Neural crest cell (in vitro differentiated cells): Measurements from ENCODE around the gene RTKN. TPM values are rescaled to one million over a fixed set of nuclear protein-coding genes. Genes with fewer than 3 reads are reported as not detected.

Experiments used
- DNase-seq: peaks from one replicate; pipeline ENCODE4 v3.0.0; 2021; ENCODE audit warnings: low read depth, mixed read lengths, low spot score
- H3K27ac Mint-ChIP-seq: one replicate; pipeline ENCODE4 v1.8.0; 2021; ENCODE audit warnings: mild to moderate bottlenecking, mixed read lengths; ENCODE audit not compliant: unreplicated experiment
- H3K27me3 Mint-ChIP-seq: 2 replicates; pipeline ENCODE4 v1.8.0; 2021; ENCODE audit warnings: low read depth, mild to moderate bottlenecking, mixed read lengths
- H3K36me3 Mint-ChIP-seq: 2 replicates; pipeline ENCODE4 v1.8.0; 2021; ENCODE audit warnings: low read depth, mild to moderate bottlenecking, mixed read lengths
- H3K4me1 Mint-ChIP-seq: 2 replicates; pipeline ENCODE4 v1.8.0; 2021; ENCODE audit warnings: mixed read lengths
- H3K4me3 Mint-ChIP-seq: one replicate; pipeline ENCODE4 v1.8.0; 2021; ENCODE audit warnings: mild to moderate bottlenecking, mixed read lengths
- H3K9me3 Mint-ChIP-seq: 2 replicates; pipeline ENCODE4 v1.8.0; 2021; ENCODE audit warnings: mixed read lengths
- CTCF ChIP-seq: fragments of 200-600 bp; sonication (generic); conservative IDR thresholded peaks from 2 replicates; pipeline ENCODE4 v1.5.0; 2021; ENCODE audit warnings: antibody characterized with exemption, mild to moderate bottlenecking
- total RNA-seq: library from RNA; stranded (reverse); gene quantifications from 2 replicates; pipeline ENCODE4 v1.2.1, GENCODE V29; 2021

Gene RTKN
- total RNA-seq, 1 donor from 2014 or later = 62.0 TPM

DNA sequence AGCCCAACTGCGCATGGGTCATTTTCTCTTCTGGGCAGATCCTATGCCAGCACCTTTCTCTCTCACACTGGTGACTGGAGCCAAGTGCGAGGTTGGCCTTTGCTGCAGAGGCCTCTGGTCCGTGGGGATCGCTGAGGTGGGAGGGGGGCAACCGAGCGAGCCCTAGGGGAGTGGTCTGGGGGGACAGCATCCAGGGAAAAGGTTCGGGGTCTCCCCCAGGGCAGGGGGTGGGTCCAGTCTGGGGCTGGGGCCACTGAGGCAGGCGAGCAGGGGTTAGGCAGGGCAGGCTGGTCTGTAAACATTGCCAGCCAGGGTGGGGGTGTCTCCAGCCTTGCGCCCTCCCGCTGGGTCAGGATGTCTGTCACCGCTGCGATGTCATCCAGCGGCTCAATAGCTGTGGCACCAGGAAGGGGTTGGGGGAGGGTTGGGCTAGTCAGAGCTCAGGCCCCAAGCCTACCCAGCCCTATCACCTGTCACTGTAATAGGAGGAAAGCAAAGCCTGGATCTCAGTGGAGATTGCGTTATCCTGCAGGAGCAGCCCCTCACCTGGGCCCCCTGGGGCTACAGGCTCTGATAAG, 15.5 kb downstream of the RTKN start:
- no peak overlapping the region for H3K27ac Mint-ChIP-seq
- H3K4me3 Mint-ChIP-seq = no peak overlapping the region
- peaks cover 19% of the 10 kb centered on the region for H3K4me1 Mint-ChIP-seq
- no peaks in the 10 kb centered on the region for H3K9me3 Mint-ChIP-seq
- TF ChIP-seq CTCF = no peak
- no peak for DNase-seq
- H3K36me3 Mint-ChIP-seq = peaks cover 2% of the 10 kb centered on the region
- peaks cover 3% of the 10 kb centered on the region for H3K27me3 Mint-ChIP-seq

DNA sequence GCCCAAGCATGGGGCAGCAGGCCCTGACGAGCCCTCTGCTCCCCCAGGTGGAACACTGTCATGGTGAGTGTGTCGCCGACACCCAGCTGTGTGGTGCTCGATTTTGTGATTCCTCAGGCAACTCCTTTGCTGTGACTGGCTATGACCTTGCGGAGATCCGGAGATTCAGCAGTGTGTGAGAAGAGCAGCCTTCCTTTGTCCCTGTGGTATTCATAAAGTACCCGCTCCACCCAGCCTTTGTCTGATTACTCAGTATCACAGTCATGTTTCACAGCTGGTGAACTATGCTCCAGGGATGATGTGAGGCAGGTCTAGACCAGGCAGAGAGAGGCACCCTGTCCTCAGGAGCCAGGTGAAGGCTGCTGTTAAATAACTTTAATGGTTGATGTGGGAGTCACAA, 16.2 kb downstream of the RTKN start:
- peaks cover 3% of the 10 kb centered on the region for H3K27me3 Mint-ChIP-seq
- no peak for DNase-seq
- TF ChIP-seq CTCF = no peak
- no peaks in the 10 kb centered on the region for H3K9me3 Mint-ChIP-seq
- H3K4me3 Mint-ChIP-seq = peak overlapping the region; percentile 62
- peaks cover 2% of the 10 kb centered on the region for H3K36me3 Mint-ChIP-seq
- peaks cover 23% of the 10 kb centered on the region for H3K4me1 Mint-ChIP-seq
- H3K27ac Mint-ChIP-seq = no peak overlapping the region

- DNase-seq = no peak
- TF ChIP-seq CTCF = no peak
- Mint-ChIP-seq H3K4me1 (peaks cover 23% of the 10 kb centered on the region), H3K27ac (no peak overlapping the region), H3K4me3 (peak overlapping the region; percentile 62), H3K9me3 (no peaks in the 10 kb centered on the region), H3K36me3 (peaks cover 2% of the 10 kb centered on the region), H3K27me3 (peaks cover 3% of the 10 kb centered on the region)
Measured at GRCh38 chr2:74424995-74425406, 16.7 kb downstream of the RTKN start.

DNA sequence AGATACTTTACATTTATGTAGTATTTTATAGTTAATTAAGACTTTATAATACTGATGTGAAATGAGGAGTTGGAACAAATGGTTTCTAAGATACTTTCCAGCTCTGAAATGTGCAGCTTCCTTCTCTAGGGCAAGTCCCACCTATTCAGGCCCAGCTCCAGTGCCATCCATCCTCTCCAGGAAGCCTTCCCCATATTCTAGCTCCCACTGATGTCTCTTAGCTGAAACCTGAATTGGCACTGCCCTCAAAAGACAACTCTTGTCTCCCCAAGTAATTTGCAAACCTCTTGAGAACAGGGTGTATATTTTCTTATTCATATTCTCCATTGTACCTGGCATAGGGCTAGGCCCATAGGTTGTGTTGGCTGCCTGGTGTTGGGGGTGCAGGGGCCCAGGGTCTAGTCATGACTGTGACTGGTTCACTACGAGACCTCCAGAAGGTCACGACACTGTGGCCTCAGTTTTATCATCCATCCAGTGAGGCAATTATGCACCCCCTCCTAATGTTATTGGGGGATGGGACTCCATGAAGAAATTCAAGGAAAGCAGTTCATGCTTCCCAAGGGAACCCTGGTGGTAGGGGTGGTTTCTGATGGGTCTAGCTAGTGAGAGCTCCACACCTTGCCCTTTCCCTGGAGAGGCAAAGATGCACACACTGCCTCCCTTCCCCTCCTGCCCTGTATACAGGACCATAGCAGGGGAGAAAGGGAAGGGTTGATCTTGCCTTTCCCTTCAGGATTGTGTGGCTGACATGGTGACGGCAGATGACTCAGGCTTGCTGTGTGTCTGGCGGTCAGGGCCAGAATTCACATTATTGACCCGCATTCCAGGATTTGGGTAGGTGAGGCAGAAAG, 17.4 kb downstream of the RTKN start:
- peak overlapping the region; percentile 47 for H3K27ac Mint-ChIP-seq
- DNase-seq = no peak
- H3K36me3 Mint-ChIP-seq = peaks cover 2% of the 10 kb centered on the region
- H3K9me3 Mint-ChIP-seq = no peaks in the 10 kb centered on the region
- no peak for TF ChIP-seq CTCF
- peaks cover 3% of the 10 kb centered on the region for H3K27me3 Mint-ChIP-seq
- peak overlapping the region; percentile 97 for H3K4me3 Mint-ChIP-seq
- peaks cover 23% of the 10 kb centered on the region for H3K4me1 Mint-ChIP-seq

DNA sequence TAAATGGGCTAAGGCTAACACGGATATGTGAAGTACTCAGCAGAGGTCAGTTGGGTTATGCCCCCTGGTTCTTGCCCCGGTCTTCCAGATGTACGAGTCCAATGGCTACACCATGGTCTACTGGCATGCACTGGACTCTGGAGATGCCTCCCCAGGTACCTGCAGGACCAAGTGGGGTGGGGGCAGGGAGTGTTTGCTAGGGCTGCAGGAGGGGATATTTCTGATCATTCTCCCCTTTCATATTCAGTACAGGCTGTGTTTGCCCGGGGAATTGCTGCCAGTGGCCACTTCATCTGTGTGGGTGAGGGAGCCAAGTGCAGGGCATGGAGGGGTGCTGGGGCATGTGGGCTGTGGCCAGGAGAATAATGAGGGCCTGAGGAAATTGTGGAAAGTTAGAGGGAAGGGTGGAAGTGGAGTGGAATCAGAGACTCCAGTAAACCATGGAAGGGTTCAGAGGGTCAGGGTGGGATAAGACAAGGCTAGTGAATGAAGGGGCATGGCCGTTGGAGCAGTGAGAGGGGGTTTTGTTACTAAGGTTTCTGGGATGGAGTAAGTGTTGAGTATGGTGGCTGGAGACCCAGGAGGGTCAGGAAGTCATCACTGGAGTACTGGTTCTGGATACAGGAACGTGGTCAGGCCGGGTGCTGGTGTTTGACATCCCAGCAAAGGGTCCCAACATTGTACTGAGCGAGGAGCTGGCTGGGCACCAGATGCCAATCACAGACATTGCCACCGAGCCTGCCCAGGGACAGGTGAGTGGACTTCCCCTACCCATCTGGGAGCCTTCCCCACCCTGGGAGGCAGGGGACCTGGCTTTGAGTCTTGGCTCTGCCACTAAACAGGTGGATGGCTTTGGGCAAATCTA, 18.3 kb downstream of the RTKN start:
- DNase-seq = no peak
- peaks cover 23% of the 10 kb centered on the region for H3K4me1 Mint-ChIP-seq
- H3K27me3 Mint-ChIP-seq = peaks cover 3% of the 10 kb centered on the region
- H3K4me3 Mint-ChIP-seq = peak overlapping the region; percentile 97
- TF ChIP-seq CTCF = no peak
- peaks cover 2% of the 10 kb centered on the region for H3K36me3 Mint-ChIP-seq
- H3K27ac Mint-ChIP-seq = no peak overlapping the region
- H3K9me3 Mint-ChIP-seq = no peaks in the 10 kb centered on the region
